ENCODE results near the gene SUPT7L. TPM values are rescaled to one million over a fixed set of nuclear protein-coding genes. Genes with fewer than 3 reads are reported as not detected.

SUPT7L gene
- total RNA-seq, 4 donors from 2014 or later = 18.7 to 30.3 (median 23.3) TPM

GRCh38 chr2:27709326-27709725 is 45.9 kb upstream of the SUPT7L start:
- TF ChIP-seq, protein P1, sequence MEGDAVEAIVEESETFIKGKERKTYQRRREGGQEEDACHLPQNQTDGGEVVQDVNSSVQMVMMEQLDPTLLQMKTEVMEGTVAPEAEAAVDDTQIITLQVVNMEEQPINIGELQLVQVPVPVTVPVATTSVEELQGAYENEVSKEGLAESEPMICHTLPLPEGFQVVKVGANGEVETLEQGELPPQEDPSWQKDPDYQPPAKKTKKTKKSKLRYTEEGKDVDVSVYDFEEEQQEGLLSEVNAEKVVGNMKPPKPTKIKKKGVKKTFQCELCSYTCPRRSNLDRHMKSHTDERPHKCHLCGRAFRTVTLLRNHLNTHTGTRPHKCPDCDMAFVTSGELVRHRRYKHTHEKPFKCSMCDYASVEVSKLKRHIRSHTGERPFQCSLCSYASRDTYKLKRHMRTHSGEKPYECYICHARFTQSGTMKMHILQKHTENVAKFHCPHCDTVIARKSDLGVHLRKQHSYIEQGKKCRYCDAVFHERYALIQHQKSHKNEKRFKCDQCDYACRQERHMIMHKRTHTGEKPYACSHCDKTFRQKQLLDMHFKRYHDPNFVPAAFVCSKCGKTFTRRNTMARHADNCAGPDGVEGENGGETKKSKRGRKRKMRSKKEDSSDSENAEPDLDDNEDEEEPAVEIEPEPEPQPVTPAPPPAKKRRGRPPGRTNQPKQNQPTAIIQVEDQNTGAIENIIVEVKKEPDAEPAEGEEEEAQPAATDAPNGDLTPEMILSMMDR (IDR thresholded peaks at IDR 0.05; ENCODE audit: low read depth) = no peak

DNA sequence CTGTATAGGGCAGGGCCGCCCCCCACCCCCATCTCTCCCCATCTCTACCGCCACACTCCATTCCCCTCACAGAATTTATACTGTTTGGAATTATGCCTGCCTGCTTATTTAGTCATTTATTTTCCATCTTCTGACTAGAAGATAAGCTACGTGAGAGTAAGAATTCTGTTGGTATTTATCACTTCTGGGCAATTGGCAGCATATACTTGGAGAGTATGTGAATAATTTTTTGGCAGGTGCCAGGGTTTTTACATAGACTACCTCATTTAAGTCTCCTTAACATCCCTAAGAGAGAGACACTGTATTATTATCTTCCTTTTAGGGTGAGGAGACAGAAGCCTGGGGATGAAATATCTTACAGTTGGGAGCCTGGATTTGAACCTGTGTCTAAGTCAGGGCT is 45.3 kb upstream of the SUPT7L start:
- TF ChIP-seq, protein P1 (IDR thresholded peaks at IDR 0.05; ENCODE audit: low read depth) = no peak

DNA sequence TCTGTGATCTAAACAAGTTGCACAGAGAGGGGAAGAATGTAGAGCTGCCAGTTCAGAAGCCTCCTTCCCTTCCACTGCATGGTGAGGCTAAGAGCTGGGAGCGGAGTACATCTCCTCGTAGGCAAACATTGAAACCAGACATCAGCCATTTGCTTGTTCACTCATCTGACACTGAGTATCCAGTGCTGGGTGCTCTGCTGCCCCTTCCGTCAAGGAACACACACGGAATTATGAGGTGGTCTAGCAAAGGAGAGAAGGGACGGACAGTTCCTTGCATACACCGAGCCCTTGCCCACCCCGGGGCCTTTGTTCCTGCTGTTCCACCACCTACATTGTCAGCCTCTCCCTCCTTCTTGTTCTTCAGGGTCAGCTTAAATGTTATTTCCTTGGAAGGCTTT is 44.8 kb upstream of the SUPT7L start:
- TF ChIP-seq, protein P1 (IDR thresholded peaks at IDR 0.05; ENCODE audit: low read depth) = no peak

- TF ChIP-seq, protein P1 (IDR thresholded peaks at IDR 0.05; ENCODE audit: low read depth) = no peak
Measured at GRCh38 chr2:27707462-27708256, 44.2 kb upstream of the SUPT7L start.

DNA sequence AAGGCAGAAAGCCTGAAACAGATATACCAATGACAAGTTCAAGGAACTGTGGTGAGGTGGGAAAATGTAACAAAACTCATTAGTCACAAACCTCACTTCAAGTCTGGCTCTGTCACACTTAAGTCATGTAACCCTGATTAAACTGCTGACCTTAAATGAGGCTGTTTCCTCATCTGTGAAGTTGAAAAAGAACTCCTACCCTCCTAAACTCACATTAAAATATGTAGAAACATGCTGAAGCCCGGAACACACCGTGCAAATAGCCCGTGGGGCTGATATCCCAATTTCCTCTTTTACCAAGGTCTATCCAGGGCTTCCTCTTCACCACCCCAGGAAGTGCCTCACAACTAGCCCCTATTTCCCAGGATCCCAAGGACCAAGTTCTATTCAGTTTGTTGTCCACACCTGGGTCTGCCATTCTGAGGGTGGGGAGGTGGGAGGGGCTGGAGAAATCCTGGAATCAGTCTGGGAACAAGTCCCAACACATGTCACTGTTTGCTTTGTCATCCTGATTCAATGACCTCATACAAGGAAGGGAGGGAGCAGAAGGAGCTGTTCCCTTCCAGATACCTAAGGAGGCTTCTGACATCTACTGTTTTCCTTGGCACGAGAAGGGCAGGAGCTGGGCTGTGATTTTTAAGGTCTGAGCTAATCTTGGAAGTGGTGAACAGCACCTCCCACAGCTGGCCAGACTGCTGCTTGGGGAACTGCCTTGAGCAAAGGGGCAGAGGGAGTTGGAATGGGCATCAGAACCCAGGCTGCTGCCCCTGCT is 42.6 kb upstream of the SUPT7L start:
- TF ChIP-seq, protein P1 (IDR thresholded peaks at IDR 0.05; ENCODE audit: low read depth) = no peak

DNA sequence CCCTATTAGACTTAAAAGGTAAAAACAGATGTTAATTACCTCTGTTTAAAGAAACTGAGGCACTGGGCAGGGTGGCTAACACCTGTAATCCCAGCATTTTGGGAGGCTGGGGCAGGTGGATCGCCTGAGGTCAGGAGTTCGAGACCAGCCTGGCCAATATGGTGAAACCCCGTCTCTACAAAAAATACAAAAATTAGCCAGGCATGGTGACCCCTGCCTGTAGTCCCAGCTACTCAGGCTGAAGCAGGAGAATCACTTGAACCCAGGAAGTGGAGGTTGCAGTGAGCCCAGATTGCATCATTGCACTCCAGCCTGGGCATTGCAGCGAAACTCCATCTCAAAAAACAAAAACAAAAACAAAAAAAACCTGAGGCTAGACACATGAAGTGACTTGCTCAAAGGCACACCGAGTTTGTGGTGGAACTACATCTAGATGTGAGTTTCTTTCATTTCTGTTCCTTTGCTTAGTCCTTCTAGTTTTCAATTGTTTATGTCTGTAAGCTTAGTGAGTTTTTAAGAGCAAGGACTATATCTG is 41.0 kb upstream of the SUPT7L start:
- TF ChIP-seq, protein P1 (IDR thresholded peaks at IDR 0.05; ENCODE audit: low read depth) = no peak
